ENCODE measurements around the gene OR2A5.
"Not testable (repeated sequence)": the region's sequence is repeated elsewhere in the genome, so short reads cannot be mapped to it uniquely, and the experiment has no call there.

The OR2A5 gene, protein sequence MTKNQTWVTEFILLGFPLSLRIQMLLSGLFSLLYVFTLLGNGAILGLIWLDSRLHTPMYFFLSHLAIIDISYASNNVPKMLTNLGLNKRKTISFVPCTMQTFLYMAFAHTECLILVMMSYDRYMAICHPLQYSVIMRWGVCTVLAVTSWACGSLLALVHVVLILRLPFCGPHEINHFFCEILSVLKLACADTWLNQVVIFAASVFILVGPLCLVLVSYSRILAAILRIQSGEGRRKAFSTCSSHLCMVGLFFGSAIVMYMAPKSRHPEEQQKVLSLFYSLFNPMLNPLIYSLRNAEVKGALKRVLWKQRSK

DNA sequence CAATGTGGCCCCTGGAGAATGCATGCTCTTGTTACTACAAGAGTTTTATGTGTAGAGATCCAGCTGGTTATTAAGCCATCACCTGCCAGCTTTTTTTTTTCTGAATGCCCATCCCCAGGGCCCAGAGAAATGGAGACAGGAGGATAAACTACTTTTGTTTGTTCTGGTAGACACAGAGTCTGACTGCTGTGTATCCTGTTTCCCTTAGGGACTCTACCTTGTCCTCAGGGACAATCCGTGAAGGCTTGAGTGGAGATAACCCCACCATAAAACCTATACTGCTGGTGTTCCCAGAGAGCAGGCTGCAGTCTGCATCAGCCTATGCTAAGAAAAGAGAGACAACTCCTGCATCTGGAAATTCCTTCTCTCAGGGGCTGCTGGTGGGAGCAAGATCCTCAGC, at the start of gene OR2A5:
OR2A5 (plus strand) TSS at position 301 of the 400 bp plus-strand sequence. CDS start 1,454 bp downstream, outside the sequence.
- H3K4me1 Mint-ChIP-seq (ENCODE audit: low read depth) = no peaks in the 10 kb centered on the region
- H3K9me3 Mint-ChIP-seq (ENCODE audit: low read depth) = no peaks in the 10 kb centered on the region
- no peak within 1 kb of the TSS for H3K4me3 Mint-ChIP-seq
- H3K27ac Mint-ChIP-seq = no peak within 1 kb of the TSS
- peaks cover 5% of the 10 kb centered on the region for H3K27me3 Mint-ChIP-seq
- no peaks in the 10 kb centered on the region for H3K36me3 Mint-ChIP-seq

DNA sequence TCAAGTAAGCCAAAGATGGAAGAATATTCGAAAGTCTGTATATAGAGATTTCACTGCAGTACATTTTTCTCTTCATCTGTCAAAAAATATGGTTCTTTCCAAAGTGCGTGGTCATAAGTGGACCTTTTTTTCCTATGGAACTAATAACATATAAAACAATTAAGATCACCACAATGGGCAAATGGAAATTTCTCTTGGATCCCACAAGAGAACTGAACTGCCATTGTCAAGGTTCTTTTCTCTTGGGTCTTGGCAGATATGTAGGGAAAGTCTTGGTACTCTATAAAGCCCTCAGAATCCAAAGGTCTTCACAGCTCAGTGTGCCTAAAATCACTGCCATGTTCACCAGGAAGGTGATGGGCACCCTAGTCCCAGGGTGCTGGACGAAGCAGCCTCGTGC, 48.7 kb upstream of the OR2A5 start, which contains the start of gene OR6B1:
OR6B1 (plus strand) TSS at position 301 of the 400 bp plus-strand sequence. CDS start 3,677 bp downstream, outside the sequence.
- Mint-ChIP-seq H3K27ac (no peak within 1 kb of the TSS), H3K4me3 (no peak within 1 kb of the TSS), H3K36me3 (no peaks in the 10 kb centered on the region), H3K9me3 (ENCODE audit: low read depth) (no peaks in the 10 kb centered on the region), H3K27me3 (no peaks in the 10 kb centered on the region), H3K4me1 (ENCODE audit: low read depth) (no peaks in the 10 kb centered on the region)

DNA sequence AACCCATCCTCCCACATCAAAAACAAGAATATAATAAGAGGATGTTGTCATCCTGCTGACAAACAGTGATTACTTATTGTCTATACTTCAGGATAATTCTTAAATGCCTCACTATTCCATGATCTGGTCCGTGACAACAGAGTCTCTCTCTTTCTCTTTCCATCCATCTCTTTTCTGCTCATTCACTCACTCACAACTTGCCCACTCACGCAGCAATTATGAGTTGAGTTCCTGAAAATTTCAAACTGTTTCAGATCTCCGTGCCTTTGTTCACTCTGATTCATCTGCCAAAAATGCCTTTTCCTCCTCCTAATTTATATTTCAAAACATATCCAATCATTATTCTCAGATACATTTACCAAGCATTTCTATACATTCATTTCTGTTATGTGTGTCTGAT, 47.2 kb upstream of the OR2A5 start:
- no peaks in the 10 kb centered on the region for H3K4me1 Mint-ChIP-seq (ENCODE audit: low read depth)
- no peak overlapping the region for H3K27ac Mint-ChIP-seq
- no peaks in the 10 kb centered on the region for H3K36me3 Mint-ChIP-seq
- H3K27me3 Mint-ChIP-seq = peaks cover 1% of the 10 kb centered on the region
- no peak overlapping the region for H3K4me3 Mint-ChIP-seq
- no peaks in the 10 kb centered on the region for H3K9me3 Mint-ChIP-seq (ENCODE audit: low read depth)

DNA sequence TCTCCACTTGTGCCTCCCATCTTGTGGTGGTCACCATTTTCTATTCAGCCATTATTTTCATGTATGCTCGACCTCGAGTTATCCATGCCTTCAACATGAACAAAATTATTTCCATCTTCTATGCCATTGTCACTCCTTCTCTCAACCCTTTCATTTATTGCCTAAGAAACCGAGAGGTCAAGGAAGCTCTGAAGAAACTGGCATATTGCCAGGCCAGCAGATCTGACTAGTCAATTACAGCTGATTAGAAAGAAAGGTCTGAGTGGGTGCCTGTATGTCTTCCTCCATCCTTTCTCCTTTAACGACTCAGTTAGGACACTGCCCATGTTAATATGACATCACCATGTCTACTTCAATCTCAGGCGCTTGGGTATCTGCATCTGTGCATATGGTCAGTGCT, 44.0 kb upstream of the OR2A5 start:
- H3K4me1 Mint-ChIP-seq (ENCODE audit: low read depth) = no peaks in the 10 kb centered on the region
- peaks cover 2% of the 10 kb centered on the region for H3K36me3 Mint-ChIP-seq
- no peak overlapping the region for H3K27ac Mint-ChIP-seq
- no peak overlapping the region for H3K4me3 Mint-ChIP-seq
- peaks cover 7% of the 10 kb centered on the region for H3K27me3 Mint-ChIP-seq
- H3K9me3 Mint-ChIP-seq (ENCODE audit: low read depth) = peaks cover 11% of the 10 kb centered on the region

DNA sequence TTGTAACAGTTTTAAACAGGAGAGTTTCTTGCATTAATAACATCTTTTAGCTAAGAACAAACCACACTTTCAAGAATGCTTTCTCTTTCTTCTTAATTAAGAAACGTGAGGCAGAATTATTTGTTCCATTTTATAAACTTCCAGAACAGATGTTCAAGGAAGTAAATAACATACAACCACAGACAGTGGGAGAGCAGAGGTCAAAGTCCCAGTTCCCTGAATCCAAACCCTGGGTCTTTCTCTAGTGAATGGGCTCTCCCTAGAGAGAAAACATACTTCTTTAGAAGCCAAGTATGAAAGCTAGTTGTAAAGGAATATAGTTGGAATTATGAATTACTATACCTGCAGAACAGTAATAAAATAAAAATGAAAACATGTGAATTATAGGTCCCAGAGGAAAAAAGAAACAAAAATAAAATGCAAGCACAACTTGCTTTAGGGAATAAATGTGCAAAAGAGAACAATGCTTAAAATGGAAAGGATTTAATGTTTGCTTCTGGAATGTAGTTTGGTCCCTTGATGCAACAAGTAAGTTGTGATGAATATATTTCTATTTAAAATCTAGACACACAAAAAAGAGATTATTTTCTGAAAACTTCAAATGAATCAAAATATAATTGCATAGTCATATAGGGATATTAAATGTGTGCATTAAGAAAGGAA, 42.6 kb upstream of the OR2A5 start:
- Mint-ChIP-seq H3K27me3 (peaks cover 7% of the 10 kb centered on the region), H3K4me3 (no peak overlapping the region), H3K27ac (no peak overlapping the region), H3K4me1 (ENCODE audit: low read depth) (no peaks in the 10 kb centered on the region), H3K9me3 (ENCODE audit: low read depth) (peaks cover 11% of the 10 kb centered on the region), H3K36me3 (peaks cover 4% of the 10 kb centered on the region)

DNA sequence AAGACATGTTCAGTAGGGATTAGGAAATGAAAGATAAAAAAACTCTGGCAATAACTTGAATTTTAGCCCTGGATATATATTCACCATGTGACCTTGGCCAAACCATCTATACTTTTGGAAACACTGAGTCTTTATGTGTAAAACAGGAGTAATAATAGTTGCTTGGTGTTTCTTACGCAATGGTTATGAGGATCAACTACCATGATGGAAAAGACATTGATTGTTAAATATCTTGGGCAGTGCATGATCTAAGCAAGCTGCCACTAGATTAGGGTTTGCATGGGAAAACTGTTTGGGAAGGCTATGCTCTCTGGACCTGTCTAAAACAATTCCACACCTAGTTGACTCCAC, 42.1 kb upstream of the OR2A5 start:
- no peak overlapping the region for H3K27ac Mint-ChIP-seq
- H3K27me3 Mint-ChIP-seq = peaks cover 7% of the 10 kb centered on the region
- no peak overlapping the region for H3K4me3 Mint-ChIP-seq
- H3K4me1 Mint-ChIP-seq (ENCODE audit: low read depth) = no peaks in the 10 kb centered on the region
- H3K36me3 Mint-ChIP-seq = peaks cover 4% of the 10 kb centered on the region
- peaks cover 11% of the 10 kb centered on the region for H3K9me3 Mint-ChIP-seq (ENCODE audit: low read depth)

DNA sequence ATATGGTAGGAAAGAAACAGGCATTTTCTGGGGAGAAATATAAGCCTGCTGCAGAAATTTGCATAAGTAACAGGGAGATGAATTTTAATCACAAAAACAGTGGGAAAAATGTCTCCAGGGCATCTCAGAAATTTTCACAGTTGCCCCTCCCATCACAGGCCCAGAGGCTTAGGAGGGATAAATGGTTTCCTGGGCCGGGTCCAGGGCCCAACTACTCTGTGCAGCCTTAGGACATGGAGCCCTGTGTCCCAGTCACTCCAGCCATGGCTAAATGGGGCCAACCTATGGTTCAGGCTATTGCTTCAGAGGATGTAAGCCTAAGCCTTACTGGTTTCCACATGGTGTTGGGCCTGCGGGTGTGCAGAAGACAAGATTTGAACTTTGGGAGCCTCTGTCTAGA, 39.4 kb upstream of the OR2A5 start:
- H3K27me3 Mint-ChIP-seq = peaks cover 10% of the 10 kb centered on the region
- peaks cover 4% of the 10 kb centered on the region for H3K36me3 Mint-ChIP-seq
- H3K4me1 Mint-ChIP-seq (ENCODE audit: low read depth) = no peaks in the 10 kb centered on the region
- peaks cover 11% of the 10 kb centered on the region for H3K9me3 Mint-ChIP-seq (ENCODE audit: low read depth)
- H3K4me3 Mint-ChIP-seq = no peak overlapping the region
- no peak overlapping the region for H3K27ac Mint-ChIP-seq

DNA sequence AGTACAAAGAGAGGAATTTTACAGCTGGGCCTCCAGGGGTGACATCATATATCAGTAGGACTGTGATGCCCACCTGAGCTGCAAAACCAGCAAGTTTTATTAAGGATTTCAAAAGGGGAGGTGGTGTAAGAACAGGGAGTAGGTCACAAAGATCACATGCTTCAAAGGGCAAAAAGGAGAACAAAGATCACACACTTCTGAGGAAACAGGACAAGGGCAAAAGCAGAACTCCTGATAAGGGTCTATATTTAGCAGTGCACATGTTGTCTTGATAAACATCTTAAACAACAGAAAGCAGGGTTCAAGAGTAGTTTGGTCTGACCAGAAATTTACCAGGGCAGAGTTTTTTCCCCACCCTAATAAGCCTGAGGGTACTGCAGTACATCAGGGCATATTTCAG, 38.7 kb upstream of the OR2A5 start:
- H3K4me1 Mint-ChIP-seq (ENCODE audit: low read depth); H3K4me3 Mint-ChIP-seq; H3K36me3 Mint-ChIP-seq; H3K27ac Mint-ChIP-seq: not testable (repeated sequence)
- peaks cover 10% of the 10 kb centered on the region for H3K27me3 Mint-ChIP-seq
- peaks cover 11% of the 10 kb centered on the region for H3K9me3 Mint-ChIP-seq (ENCODE audit: low read depth)

DNA sequence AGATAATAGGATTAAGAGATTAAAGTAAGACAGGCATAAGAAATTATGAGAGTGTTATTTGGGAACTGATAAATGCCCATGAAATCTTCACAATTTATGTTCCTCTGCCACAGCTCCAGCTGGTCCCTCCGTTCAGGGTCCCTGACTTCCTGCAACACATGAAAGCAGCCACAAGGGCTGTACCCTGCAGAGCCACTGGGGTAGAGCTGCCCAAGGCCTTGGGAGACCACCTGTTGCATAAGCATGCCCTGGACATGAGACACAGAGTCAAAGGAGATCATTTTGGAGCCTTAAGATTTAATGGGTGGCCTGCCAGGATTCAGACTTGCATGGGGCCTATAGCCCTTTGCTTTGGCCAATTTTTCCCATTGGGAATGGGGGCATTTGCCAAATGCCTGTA, 37.9 kb upstream of the OR2A5 start:
- not testable (repeated sequence) for H3K36me3 Mint-ChIP-seq; H3K4me3 Mint-ChIP-seq; H3K4me1 Mint-ChIP-seq (ENCODE audit: low read depth); H3K27ac Mint-ChIP-seq
- peaks cover 11% of the 10 kb centered on the region for H3K9me3 Mint-ChIP-seq (ENCODE audit: low read depth)
- peaks cover 10% of the 10 kb centered on the region for H3K27me3 Mint-ChIP-seq

DNA sequence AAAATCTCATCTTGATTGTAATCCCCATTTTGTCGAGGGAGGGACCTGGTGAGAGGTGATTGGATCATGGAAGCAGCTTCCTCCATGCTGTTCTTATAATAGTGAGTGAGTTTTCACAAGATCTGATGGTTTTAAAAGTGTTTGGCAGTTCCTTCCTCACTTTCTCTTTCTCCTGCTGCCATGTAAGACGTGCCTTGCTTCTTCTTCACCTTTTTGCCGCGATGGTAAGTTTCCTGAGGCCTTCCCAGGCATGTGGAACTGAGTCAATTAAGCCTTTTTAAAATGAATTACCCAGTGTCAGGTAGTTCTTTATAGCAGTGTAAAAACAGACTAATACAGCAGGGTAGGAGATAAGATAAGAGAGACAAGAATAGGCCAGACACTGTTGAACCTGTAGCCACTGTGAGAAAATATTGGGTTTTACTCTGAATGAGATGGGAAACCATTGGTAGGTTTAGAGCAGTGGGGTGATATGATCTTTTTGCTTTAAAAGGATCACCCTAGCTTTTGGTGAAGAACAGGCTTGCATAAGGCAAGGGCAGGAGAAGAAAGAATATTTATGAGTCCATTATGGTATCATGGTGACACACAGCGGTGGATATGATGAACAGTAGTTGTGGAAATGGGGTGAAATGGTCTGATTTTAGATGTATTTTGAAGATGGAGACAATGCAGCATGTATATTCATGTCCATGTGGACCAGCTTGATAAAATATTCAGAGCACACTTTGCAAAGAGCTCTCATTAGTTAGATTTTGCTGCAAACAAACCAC, 37.1 kb upstream of the OR2A5 start:
- peaks cover 8% of the 10 kb centered on the region for H3K27me3 Mint-ChIP-seq
- no peak overlapping the region for H3K4me3 Mint-ChIP-seq
- no peak overlapping the region for H3K27ac Mint-ChIP-seq
- H3K9me3 Mint-ChIP-seq (ENCODE audit: low read depth) = peaks cover 11% of the 10 kb centered on the region
- peaks cover 4% of the 10 kb centered on the region for H3K36me3 Mint-ChIP-seq
- no peaks in the 10 kb centered on the region for H3K4me1 Mint-ChIP-seq (ENCODE audit: low read depth)

DNA sequence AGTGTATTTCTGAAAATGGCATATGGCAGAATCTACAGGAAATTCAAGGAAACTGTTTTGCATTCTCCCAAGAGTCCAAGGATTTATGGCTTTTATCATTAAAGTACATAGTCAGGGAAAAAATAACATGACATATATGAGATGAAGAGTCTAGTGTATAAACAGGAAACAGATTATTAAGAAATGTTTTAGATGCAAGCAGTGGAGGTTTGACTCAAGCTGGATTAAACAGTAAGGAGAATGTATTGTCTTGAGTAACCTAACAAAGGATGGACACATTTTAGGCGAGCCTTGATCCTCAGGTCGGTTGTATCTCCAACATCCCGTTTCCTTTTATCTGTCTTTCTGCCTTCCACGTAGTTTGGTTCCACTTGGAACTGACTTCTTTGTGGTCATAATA, 30.7 kb upstream of the OR2A5 start:
- Mint-ChIP-seq H3K4me1 (ENCODE audit: low read depth) (no peaks in the 10 kb centered on the region), H3K27ac (no peak overlapping the region), H3K4me3 (no peak overlapping the region), H3K27me3 (peaks cover 3% of the 10 kb centered on the region), H3K36me3 (no peaks in the 10 kb centered on the region), H3K9me3 (ENCODE audit: low read depth) (no peaks in the 10 kb centered on the region)

DNA sequence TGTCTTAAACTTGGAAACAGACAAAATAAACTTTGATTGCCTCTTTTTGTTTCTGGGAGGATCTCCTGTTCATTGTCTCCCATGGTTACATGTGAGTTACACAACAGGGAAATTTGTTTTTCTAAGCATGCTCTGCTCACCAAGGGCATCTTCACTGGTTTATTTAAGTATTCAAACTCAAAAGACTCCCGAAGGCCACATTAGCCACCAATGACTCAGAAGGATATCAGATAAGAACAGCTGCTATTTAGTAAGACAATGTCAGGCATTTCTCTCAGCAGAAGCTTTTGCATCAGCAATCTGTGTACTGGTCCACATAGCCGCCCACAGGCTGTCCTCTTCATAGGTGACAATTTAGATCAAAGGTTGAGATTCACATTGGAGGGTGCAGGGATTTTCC, 29.3 kb upstream of the OR2A5 start:
- no peak overlapping the region for H3K27ac Mint-ChIP-seq
- H3K4me3 Mint-ChIP-seq = no peak overlapping the region
- H3K9me3 Mint-ChIP-seq (ENCODE audit: low read depth) = no peaks in the 10 kb centered on the region
- H3K4me1 Mint-ChIP-seq (ENCODE audit: low read depth) = no peaks in the 10 kb centered on the region
- no peaks in the 10 kb centered on the region for H3K27me3 Mint-ChIP-seq
- no peaks in the 10 kb centered on the region for H3K36me3 Mint-ChIP-seq

DNA sequence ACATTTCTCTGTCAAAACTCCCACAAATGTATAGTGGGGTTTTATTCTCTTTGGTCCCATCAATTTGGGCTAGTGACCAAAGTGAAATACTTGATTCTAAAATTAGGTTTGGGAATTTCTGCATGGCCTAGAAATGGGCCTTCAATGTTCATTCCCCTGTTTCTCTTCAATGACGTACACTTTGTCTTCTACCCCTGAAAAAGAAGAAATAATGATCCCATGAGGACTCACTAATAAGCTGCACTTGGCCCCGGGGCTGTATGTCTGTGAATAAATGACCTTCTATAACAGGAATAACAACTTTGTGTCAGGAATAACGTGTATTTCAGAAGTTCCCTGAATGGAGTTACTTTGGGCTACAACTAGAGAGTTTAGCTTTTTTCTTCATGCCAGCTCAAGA, 28.4 kb upstream of the OR2A5 start:
- H3K9me3 Mint-ChIP-seq (ENCODE audit: low read depth) = no peaks in the 10 kb centered on the region
- H3K27me3 Mint-ChIP-seq = no peaks in the 10 kb centered on the region
- no peak overlapping the region for H3K4me3 Mint-ChIP-seq
- no peaks in the 10 kb centered on the region for H3K36me3 Mint-ChIP-seq
- H3K27ac Mint-ChIP-seq = no peak overlapping the region
- H3K4me1 Mint-ChIP-seq (ENCODE audit: low read depth) = no peaks in the 10 kb centered on the region

DNA sequence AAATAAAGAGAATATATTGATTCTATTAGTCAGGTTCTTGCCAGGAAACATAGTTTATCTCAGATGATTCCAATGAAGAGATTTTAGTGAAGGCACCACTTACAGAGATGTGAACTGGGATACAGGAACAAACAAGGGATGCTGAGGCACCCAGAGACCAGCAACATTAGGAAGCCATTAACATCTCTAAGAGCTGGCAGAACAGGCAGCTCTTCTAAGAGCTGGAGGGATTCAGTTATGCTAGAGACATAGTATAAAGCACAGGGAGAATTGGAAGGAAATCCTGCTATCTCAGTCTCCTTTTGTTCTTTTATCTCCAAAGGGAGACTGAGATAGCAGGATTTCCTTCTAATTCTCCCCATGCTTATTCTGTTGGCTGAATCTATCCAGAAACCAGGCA, 26.6 kb upstream of the OR2A5 start:
- H3K27me3 Mint-ChIP-seq = no peaks in the 10 kb centered on the region
- H3K36me3 Mint-ChIP-seq = no peaks in the 10 kb centered on the region
- no peaks in the 10 kb centered on the region for H3K9me3 Mint-ChIP-seq (ENCODE audit: low read depth)
- H3K4me1 Mint-ChIP-seq (ENCODE audit: low read depth) = no peaks in the 10 kb centered on the region
- no peak overlapping the region for H3K27ac Mint-ChIP-seq
- no peak overlapping the region for H3K4me3 Mint-ChIP-seq

DNA sequence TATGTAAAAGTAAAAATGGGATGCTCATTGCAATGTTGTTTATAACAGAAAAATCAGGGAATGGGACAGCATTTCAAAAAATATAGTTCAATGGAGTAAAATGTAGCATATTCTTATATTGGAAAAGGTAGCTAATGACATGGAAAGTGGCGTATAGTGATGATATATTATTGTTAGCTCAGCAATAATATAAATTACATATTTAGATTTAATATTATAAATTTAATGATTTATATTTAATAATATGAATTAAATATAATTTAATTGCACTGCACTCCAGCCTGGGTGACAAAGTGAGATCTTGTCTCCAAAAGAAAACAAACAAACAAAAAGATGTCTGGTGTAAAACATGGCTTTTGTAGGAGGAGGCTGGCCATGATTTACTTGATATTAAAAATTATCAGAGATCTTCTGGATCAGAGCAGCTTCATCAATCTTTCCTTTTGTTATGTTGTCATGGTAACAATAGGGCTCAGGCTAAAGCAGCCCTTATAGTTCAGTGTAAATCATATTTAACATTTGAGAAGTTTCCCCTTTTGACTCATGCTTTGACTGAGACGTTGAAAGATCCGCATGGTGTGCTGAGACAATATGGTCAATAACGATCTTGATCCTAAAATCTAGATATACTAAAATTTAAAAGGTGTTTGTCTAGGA, 25.4 kb upstream of the OR2A5 start:
- H3K9me3 Mint-ChIP-seq (ENCODE audit: low read depth) = no peaks in the 10 kb centered on the region
- H3K36me3 Mint-ChIP-seq = no peaks in the 10 kb centered on the region
- H3K4me3 Mint-ChIP-seq = no peak overlapping the region
- no peak overlapping the region for H3K27ac Mint-ChIP-seq
- H3K4me1 Mint-ChIP-seq (ENCODE audit: low read depth) = peaks cover 3% of the 10 kb centered on the region
- no peaks in the 10 kb centered on the region for H3K27me3 Mint-ChIP-seq

All from activated naive CD8-positive, alpha-beta T cell (primary cell).